ENCODE data around the gene DIP2A. TPM values are rescaled to one million over a fixed set of nuclear protein-coding genes. Genes with fewer than 3 reads are reported as not detected.

The DIP2A gene
- total and polyA plus RNA-seq, 2 of the 13 experiments (the other 11 are each of a cell fraction or from before 2014, with no cell fraction given), result 18.5 to 37.6 TPM

GRCh38 chr21:46458315-46459023, at the start of gene DIP2A (continued):
- TF ChIP-seq ZBTB40 (IDR thresholded peaks at IDR 0.05), result no peak
- no peak for TF ChIP-seq ZBTB40 (CRISPR knock-in tag; IDR thresholded peaks at IDR 0.05)
- TF ChIP-seq ZNF274 (CRISPR knock-in tag; IDR thresholded peaks at IDR 0.05), result peak; percentile 67
- no peak for TF ChIP-seq ZEB1 (IDR thresholded peaks at IDR 0.05; ENCODE audit: insufficient replicate concordance, low read depth)
- peak; percentile 92 for TF ChIP-seq ZNF564 (CRISPR knock-in tag; IDR thresholded peaks at IDR 0.05)
- peak; percentile 50; the same call in 1 of the 2 replicates for TF ChIP-seq MEIS1 (CRISPR knock-in tag; IDR thresholded peaks at IDR 0.05; ENCODE audit: borderline replicate concordance)
- no peak; the same call in 1 of the 2 replicates for TF ChIP-seq THAP7 (CRISPR knock-in tag; IDR thresholded peaks at IDR 0.05)
- TF ChIP-seq FOXK1 (CRISPR knock-in tag; IDR thresholded peaks at IDR 0.05; ENCODE audit: borderline replicate concordance, low read depth), result peak; percentile 81; the same call in 1 of the 2 replicates
- no peak for TF ChIP-seq SOX13 (IDR thresholded peaks at IDR 0.05)
- peak in 1 of 2 experiments; percentile 22; a peak in 2 of 4 replicates for TF ChIP-seq SOX13 (CRISPR knock-in tag; conservative IDR thresholded peaks at IDR 0.05 in 1 of 2, IDR thresholded peaks at IDR 0.05 in 1 of 2)
- TF ChIP-seq ZNF782 (CRISPR knock-in tag; IDR thresholded peaks at IDR 0.05; ENCODE audit: borderline replicate concordance), result no peak
- no peak for TF ChIP-seq HOXA7 (CRISPR knock-in tag; IDR thresholded peaks at IDR 0.05)
- TF ChIP-seq ZNF18 (CRISPR knock-in tag; IDR thresholded peaks at IDR 0.05; ENCODE audit: insufficient replicate concordance), result no peak
- no peak; the same call in 1 of the 2 replicates for TF ChIP-seq BRD4 (CRISPR knock-in tag; IDR thresholded peaks at IDR 0.05)
- TF ChIP-seq, protein P1, sequence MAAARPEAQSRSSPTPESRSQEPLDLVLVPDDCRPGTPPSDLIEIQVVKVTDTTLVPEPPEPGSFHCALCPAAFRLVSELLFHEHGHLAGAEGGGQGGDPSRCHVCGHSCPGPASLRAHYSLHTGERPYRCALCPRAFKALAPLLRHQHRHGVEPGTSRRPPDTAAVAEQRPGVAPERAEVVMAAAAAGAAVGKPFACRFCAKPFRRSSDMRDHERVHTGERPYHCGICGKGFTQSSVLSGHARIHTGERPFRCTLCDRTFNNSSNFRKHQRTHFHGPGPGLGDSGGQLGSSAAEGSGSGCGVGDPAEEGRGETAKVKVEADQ (CRISPR knock-in tag; IDR thresholded peaks at IDR 0.05; ENCODE audit: borderline replicate concordance), result no peak
- no peak for TF ChIP-seq SNAPC2 (CRISPR knock-in tag; IDR thresholded peaks at IDR 0.05)
- no peak; the same call in 1 of the 2 replicates for TF ChIP-seq FOXO1 (CRISPR knock-in tag; IDR thresholded peaks at IDR 0.05)

Data from HepG2 (cell line).